Measurements from ENCODE around the gene SEMA3E. TPM values are rescaled to one million over a fixed set of nuclear protein-coding genes. Genes with fewer than 3 reads are reported as not detected.

The SEMA3E gene
- total RNA-seq, 2 donors from 2014 or later = 339 to 438 TPM

DNA sequence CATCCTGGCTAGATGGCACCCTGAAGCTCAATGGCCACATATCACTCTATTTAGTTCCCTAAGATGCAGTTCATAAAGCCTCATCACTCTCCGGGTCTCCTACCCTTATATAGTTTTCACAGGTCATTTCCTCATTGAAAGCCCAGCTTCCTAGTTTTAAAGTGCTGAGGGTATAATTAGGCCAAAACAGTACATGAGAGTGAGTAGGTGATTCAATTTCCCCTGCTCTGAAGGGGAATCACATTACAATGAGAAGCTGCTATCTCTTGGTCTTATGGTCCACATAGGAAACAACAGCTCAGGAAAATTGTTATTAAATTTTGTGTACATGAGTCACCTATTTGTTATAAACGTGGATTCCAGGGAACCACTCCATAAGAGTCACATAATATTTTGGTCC lies 162.0 kb downstream of the SEMA3E start:
- H3K4me1 ChIP-seq (ENCODE audit: control insufficient read depth, insufficient read depth, low read length) = peaks cover 4% of the 10 kb centered on the region
- no peaks in the 10 kb centered on the region for H3K4me1 Mint-ChIP-seq
- H3K36me3 Mint-ChIP-seq (ENCODE audit: low read depth) = peaks cover 40% of the 10 kb centered on the region
- no peak overlapping the region for H3K4me3 Mint-ChIP-seq
- TF ChIP-seq, protein P1, sequence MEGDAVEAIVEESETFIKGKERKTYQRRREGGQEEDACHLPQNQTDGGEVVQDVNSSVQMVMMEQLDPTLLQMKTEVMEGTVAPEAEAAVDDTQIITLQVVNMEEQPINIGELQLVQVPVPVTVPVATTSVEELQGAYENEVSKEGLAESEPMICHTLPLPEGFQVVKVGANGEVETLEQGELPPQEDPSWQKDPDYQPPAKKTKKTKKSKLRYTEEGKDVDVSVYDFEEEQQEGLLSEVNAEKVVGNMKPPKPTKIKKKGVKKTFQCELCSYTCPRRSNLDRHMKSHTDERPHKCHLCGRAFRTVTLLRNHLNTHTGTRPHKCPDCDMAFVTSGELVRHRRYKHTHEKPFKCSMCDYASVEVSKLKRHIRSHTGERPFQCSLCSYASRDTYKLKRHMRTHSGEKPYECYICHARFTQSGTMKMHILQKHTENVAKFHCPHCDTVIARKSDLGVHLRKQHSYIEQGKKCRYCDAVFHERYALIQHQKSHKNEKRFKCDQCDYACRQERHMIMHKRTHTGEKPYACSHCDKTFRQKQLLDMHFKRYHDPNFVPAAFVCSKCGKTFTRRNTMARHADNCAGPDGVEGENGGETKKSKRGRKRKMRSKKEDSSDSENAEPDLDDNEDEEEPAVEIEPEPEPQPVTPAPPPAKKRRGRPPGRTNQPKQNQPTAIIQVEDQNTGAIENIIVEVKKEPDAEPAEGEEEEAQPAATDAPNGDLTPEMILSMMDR (conservative IDR thresholded peaks at IDR 0.05) = no peak
- DNase-seq = no peak
- H3K9me3 ChIP-seq (ENCODE audit: control insufficient read depth, low read length) = no peaks in the 10 kb centered on the region
- no peak overlapping the region for H3K27ac ChIP-seq (ENCODE audit: low read depth, low read length)
- no peak overlapping the region for H3K27ac Mint-ChIP-seq
- H3K9ac ChIP-seq (ENCODE audit: extremely low read depth, low read length, poor library complexity, severe bottlenecking) = no peak overlapping the region
- no peaks in the 10 kb centered on the region for H3K9me3 Mint-ChIP-seq
- no peaks in the 10 kb centered on the region for H3K27me3 Mint-ChIP-seq (ENCODE audit: insufficient read depth)
- WGBS, 2 experiments (ENCODE audit: insufficient coverage in 1 of 2, insufficient read length in 1 of 2) = 80 to 93% methylated on average over 1 to 2 of the region's 2 CpGs
- no peak overlapping the region for H3K4me3 ChIP-seq (ENCODE audit: low read length)
- no peaks in the 10 kb centered on the region for H3K27me3 ChIP-seq (ENCODE audit: control insufficient read depth, insufficient read depth, low read length, poor library complexity, severe bottlenecking)
- H3K36me3 ChIP-seq (ENCODE audit: control insufficient read depth, insufficient read depth, low read length) = peaks cover 17% of the 10 kb centered on the region

DNA sequence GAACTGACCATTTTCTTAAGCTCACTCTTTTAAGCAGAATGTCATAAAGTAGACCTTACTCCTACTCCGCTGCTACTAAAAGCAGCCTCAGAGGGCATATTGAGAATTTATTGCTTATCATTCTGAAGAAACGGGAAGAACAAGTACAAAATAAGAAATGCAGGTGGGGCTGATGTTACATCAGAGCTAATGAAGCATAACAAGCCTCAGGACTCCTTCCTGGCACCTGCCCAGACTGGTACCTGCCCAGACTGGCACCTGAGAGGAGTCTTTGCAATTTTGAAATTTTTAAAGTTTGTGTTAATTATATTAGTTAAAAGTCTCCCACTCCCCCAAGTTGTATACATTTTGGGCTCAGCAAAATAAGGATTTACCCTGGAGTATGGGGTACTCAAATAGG lies 162.4 kb downstream of the SEMA3E start:
- WGBS, 2 experiments (ENCODE audit: insufficient coverage in 1 of 2, insufficient read length in 1 of 2) = 94 to 98% methylated on average over 2 of the region's 2 CpGs
- TF ChIP-seq, protein P1 (conservative IDR thresholded peaks at IDR 0.05) = no peak
- DNase-seq = no peak

DNA sequence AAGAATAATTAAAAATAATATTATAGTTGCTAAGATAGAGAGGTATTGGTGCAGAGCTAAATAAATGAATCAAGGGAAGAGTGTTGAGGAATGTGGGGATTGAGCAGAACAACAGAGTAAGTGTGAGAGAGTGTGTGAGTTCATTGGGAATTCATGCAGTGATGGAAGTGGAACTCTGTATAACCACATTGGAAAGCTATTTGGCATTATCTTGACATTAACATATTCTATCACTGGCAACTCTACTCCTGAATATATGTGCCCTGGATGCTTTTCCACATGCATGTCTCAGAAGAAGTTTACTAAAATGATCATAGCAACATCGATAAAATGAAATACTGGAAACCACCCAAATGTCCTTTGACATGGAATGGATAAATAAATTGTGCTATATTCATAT lies 164.1 kb downstream of the SEMA3E start:
- H3K27ac ChIP-seq (ENCODE audit: low read depth, low read length) = no peak overlapping the region
- no peak overlapping the region for H3K9ac ChIP-seq (ENCODE audit: extremely low read depth, low read length, poor library complexity, severe bottlenecking)
- H3K4me3 ChIP-seq (ENCODE audit: low read length) = no peak overlapping the region
- H3K4me1 ChIP-seq (ENCODE audit: control insufficient read depth, insufficient read depth, low read length) = peaks cover 4% of the 10 kb centered on the region
- DNase-seq = no peak
- Mint-ChIP-seq H3K4me1 (no peaks in the 10 kb centered on the region), H3K36me3 (ENCODE audit: low read depth) (peaks cover 37% of the 10 kb centered on the region), H3K4me3 (no peak overlapping the region), H3K27ac (no peak overlapping the region), H3K9me3 (no peaks in the 10 kb centered on the region), H3K27me3 (ENCODE audit: insufficient read depth) (no peaks in the 10 kb centered on the region)
- no peaks in the 10 kb centered on the region for H3K27me3 ChIP-seq (ENCODE audit: control insufficient read depth, insufficient read depth, low read length, poor library complexity, severe bottlenecking)
- H3K36me3 ChIP-seq (ENCODE audit: control insufficient read depth, insufficient read depth, low read length) = peaks cover 21% of the 10 kb centered on the region
- TF ChIP-seq, protein P1 (conservative IDR thresholded peaks at IDR 0.05) = no peak
- no peaks in the 10 kb centered on the region for H3K9me3 ChIP-seq (ENCODE audit: control insufficient read depth, low read length)
- 100% methylated on average over 1 of the region's 1 CpG; no CpG with 5 or more reads in 1 of the 2 experiments for WGBS, 2 experiments (ENCODE audit: insufficient coverage in 1 of 2, insufficient read length in 1 of 2)

More for the DNA sequence above, 162.4 kb downstream of the SEMA3E start:
- H3K27ac ChIP-seq (ENCODE audit: low read depth, low read length) = no peak overlapping the region
- peaks cover 17% of the 10 kb centered on the region for H3K36me3 ChIP-seq (ENCODE audit: control insufficient read depth, insufficient read depth, low read length)
- H3K9me3 Mint-ChIP-seq = no peaks in the 10 kb centered on the region
- no peak overlapping the region for H3K4me3 Mint-ChIP-seq
- no peaks in the 10 kb centered on the region for H3K9me3 ChIP-seq (ENCODE audit: control insufficient read depth, low read length)
- no peaks in the 10 kb centered on the region for H3K27me3 Mint-ChIP-seq (ENCODE audit: insufficient read depth)
- H3K4me1 Mint-ChIP-seq = no peaks in the 10 kb centered on the region
- no peaks in the 10 kb centered on the region for H3K27me3 ChIP-seq (ENCODE audit: control insufficient read depth, insufficient read depth, low read length, poor library complexity, severe bottlenecking)
- H3K4me1 ChIP-seq (ENCODE audit: control insufficient read depth, insufficient read depth, low read length) = peaks cover 4% of the 10 kb centered on the region
- peaks cover 41% of the 10 kb centered on the region for H3K36me3 Mint-ChIP-seq (ENCODE audit: low read depth)
- H3K27ac Mint-ChIP-seq = no peak overlapping the region
- no peak overlapping the region for H3K4me3 ChIP-seq (ENCODE audit: low read length)
- H3K9ac ChIP-seq (ENCODE audit: extremely low read depth, low read length, poor library complexity, severe bottlenecking) = no peak overlapping the region
